Measurements from ENCODE around the gene CYP26C1. TPM values are rescaled to one million over a fixed set of nuclear protein-coding genes. Genes with fewer than 3 reads are reported as not detected.

CYP26C1 gene
- total RNA-seq, 3 donors from 2014 or later (not counting 1 experiment from before 2014, with no cell fraction given): 0.09 TPM; not detected in 2

DNA sequence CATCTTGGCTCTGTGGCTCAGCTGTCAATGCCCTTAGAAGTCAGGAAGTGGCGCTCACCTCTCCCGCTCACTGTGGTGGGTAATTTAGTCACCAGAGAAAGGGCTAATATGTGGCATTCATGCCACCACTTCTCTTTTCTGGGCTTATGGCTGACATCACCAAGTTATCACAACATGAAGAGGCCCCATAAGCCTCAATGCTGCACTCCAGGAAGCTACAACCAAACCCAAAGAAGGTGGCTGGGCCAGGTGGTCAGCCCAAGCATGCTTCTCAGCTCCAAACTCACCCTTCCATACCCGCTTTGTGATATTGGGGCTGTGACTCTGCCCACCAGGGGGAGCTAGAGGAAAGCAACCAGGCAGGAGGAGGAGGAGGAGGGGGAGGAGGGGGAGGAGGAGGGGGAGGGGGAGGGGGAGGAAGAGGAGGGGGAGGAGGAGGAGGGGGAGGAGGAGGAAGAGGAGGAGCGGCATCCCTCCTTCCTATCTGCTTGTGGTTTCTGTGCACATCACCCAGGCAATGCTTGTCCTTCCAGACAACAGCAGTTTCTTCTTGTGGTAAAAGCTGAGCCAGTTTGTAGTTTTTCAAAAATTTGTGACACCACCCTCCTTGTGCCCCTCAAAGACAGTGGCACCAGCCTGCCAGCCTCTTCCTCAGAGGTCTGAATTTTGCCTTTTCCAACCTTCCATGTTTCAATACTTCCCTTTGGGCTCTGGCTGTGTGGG, 55.2 kb downstream of the CYP26C1 start:
- no peak overlapping the region for H3K27ac Mint-ChIP-seq
- H3K4me3 Mint-ChIP-seq: no peak overlapping the region
- intact Hi-C loops (cut with micrococcal nuclease): no loop called here
- Histone ChIP-seq H3K27ac (ENCODE audit: low read length) (no peak overlapping the region), H3K27me3 (ENCODE audit: control insufficient read depth, insufficient read depth, low read length) (no peaks in the 10 kb centered on the region), H3K4me3 (ENCODE audit: low read length) (no peak overlapping the region), H3K4me1 (ENCODE audit: control insufficient read depth, insufficient read depth, low read length) (peaks cover 6% of the 10 kb centered on the region), H3K9me3 (ENCODE audit: control insufficient read depth, insufficient read depth, low read length) (no peaks in the 10 kb centered on the region), H3K36me3 (ENCODE audit: control insufficient read depth, insufficient read depth, low read length) (no peaks in the 10 kb centered on the region)
- ATAC-seq (peak; percentile 57 to 74 (median 60)), DNase-seq (peak; percentile 36 to 83)
- H3K4me1 Mint-ChIP-seq: peaks cover 0 to 5% of the 10 kb centered on the region in 2 donors
- TF ChIP-seq, protein P1, sequence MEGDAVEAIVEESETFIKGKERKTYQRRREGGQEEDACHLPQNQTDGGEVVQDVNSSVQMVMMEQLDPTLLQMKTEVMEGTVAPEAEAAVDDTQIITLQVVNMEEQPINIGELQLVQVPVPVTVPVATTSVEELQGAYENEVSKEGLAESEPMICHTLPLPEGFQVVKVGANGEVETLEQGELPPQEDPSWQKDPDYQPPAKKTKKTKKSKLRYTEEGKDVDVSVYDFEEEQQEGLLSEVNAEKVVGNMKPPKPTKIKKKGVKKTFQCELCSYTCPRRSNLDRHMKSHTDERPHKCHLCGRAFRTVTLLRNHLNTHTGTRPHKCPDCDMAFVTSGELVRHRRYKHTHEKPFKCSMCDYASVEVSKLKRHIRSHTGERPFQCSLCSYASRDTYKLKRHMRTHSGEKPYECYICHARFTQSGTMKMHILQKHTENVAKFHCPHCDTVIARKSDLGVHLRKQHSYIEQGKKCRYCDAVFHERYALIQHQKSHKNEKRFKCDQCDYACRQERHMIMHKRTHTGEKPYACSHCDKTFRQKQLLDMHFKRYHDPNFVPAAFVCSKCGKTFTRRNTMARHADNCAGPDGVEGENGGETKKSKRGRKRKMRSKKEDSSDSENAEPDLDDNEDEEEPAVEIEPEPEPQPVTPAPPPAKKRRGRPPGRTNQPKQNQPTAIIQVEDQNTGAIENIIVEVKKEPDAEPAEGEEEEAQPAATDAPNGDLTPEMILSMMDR (IDR thresholded peaks at IDR 0.05): no peak
- WGBS (ENCODE audit: insufficient coverage): 13% methylated on average over 2 of the region's 4 CpGs
- H3K9me3 Mint-ChIP-seq: no peaks in the 10 kb centered on the region
- H3K36me3 Mint-ChIP-seq: no peaks in the 10 kb centered on the region
- H3K27me3 Mint-ChIP-seq (ENCODE audit: low read depth in 2 of 2): peaks cover 18 to 20% of the 10 kb centered on the region in 2 donors

Other genes with a start within 250 kb of the CYP26C1 start
- gene EXOC6, start 212.3 kb upstream of the CYP26C1 start, total RNA-seq: 10 to 100 TPM; 12.1 to 18.2 (median 16.1) TPM
- gene CYP26A1, start 13.1 kb downstream of the CYP26C1 start, total RNA-seq: not detected